ENCODE results near the gene PKP3. TPM values are rescaled to one million over a fixed set of nuclear protein-coding genes. Genes with fewer than 3 reads are reported as not detected.

PKP3 gene
- total and polyA plus RNA-seq, 9 of the 15 experiments (the other 6 are each of a cell fraction or from before 2014, with no cell fraction given), result 0.11 to 110 (median 30.7) TPM

- peak; percentile 98 for TF ChIP-seq MGA (IDR thresholded peaks at IDR 0.05)
- TF ChIP-seq ATF6 (CRISPR knock-in tag; IDR thresholded peaks at IDR 0.05), result peak; percentile 86; the same call in 1 of the 2 replicates
- TF ChIP-seq NKRF (IDR thresholded peaks at IDR 0.05; ENCODE audit: borderline replicate concordance), result peak; percentile 89; the same call in 1 of the 2 replicates
- peak; percentile 80 for TF ChIP-seq PRDM10 (IDR thresholded peaks at IDR 0.05; ENCODE audit: partially characterized antibody)
- no peak for TF ChIP-seq GTF2E2 (tag; IDR thresholded peaks at IDR 0.05)
Observed at GRCh38 chr11:450809-451451, 56.9 kb downstream of the PKP3 start (continued).

Measured in K562 (cell line).